ENCODE results near the gene TSPAN16.

Gene TSPAN16

GRCh38 chr19:11265177-11265784 lies 30.7 kb upstream of the TSPAN16 start:
- TF ChIP-seq CTCF (IDR thresholded peaks at IDR 0.05): no peak
- H3K27me3 Mint-ChIP-seq (ENCODE audit: low read depth, poor library complexity): peaks cover 10% of the 10 kb centered on the region
- H3K9me3 Mint-ChIP-seq: no peaks in the 10 kb centered on the region
- H3K4me3 Mint-ChIP-seq: peak overlapping the region; percentile 35
- DNase-seq: no peak
- H3K27ac Mint-ChIP-seq: peak overlapping the region; percentile 52
- peaks cover 38% of the 10 kb centered on the region for H3K4me1 Mint-ChIP-seq
- H3K36me3 Mint-ChIP-seq (ENCODE audit: low read depth): no peaks in the 10 kb centered on the region

GRCh38 chr19:11265785-11266236 lies 30.1 kb upstream of the TSPAN16 start:
- H3K27ac Mint-ChIP-seq: no peak overlapping the region
- DNase-seq: no peak
- H3K27me3 Mint-ChIP-seq (ENCODE audit: low read depth, poor library complexity): peaks cover 10% of the 10 kb centered on the region
- no peaks in the 10 kb centered on the region for H3K36me3 Mint-ChIP-seq (ENCODE audit: low read depth)
- TF ChIP-seq CTCF (IDR thresholded peaks at IDR 0.05): no peak
- no peaks in the 10 kb centered on the region for H3K9me3 Mint-ChIP-seq
- no peak overlapping the region for H3K4me3 Mint-ChIP-seq
- peaks cover 37% of the 10 kb centered on the region for H3K4me1 Mint-ChIP-seq

GRCh38 chr19:11267316-11268085 lies 28.5 kb upstream of the TSPAN16 start:
- H3K9me3 Mint-ChIP-seq: no peaks in the 10 kb centered on the region
- H3K36me3 Mint-ChIP-seq (ENCODE audit: low read depth): no peaks in the 10 kb centered on the region
- no peak for DNase-seq
- no peak overlapping the region for H3K4me3 Mint-ChIP-seq
- TF ChIP-seq CTCF (IDR thresholded peaks at IDR 0.05): no peak
- H3K27me3 Mint-ChIP-seq (ENCODE audit: low read depth, poor library complexity): peaks cover 15% of the 10 kb centered on the region
- H3K27ac Mint-ChIP-seq: peak overlapping the region; percentile 87
- H3K4me1 Mint-ChIP-seq: peaks cover 31% of the 10 kb centered on the region

- H3K4me1 Mint-ChIP-seq: peaks cover 31% of the 10 kb centered on the region
- H3K27ac Mint-ChIP-seq: peak overlapping the region; percentile 95
- no peak overlapping the region for H3K4me3 Mint-ChIP-seq
- H3K9me3 Mint-ChIP-seq: no peaks in the 10 kb centered on the region
- no peak for DNase-seq
- H3K36me3 Mint-ChIP-seq (ENCODE audit: low read depth): no peaks in the 10 kb centered on the region
- H3K27me3 Mint-ChIP-seq (ENCODE audit: low read depth, poor library complexity): peaks cover 19% of the 10 kb centered on the region
- no peak for TF ChIP-seq CTCF (IDR thresholded peaks at IDR 0.05)
These were observed 27.1 kb upstream of the TSPAN16 start for GRCh38 chr19:11268783-11269267.

GRCh38 chr19:11269408-11269807 lies 26.6 kb upstream of the TSPAN16 start:
- TF ChIP-seq CTCF (IDR thresholded peaks at IDR 0.05): no peak
- H3K36me3 Mint-ChIP-seq (ENCODE audit: low read depth): no peaks in the 10 kb centered on the region
- H3K4me3 Mint-ChIP-seq: no peak overlapping the region
- peak overlapping the region; percentile 95 for H3K27ac Mint-ChIP-seq
- H3K4me1 Mint-ChIP-seq: peaks cover 29% of the 10 kb centered on the region
- no peak for DNase-seq
- H3K9me3 Mint-ChIP-seq: no peaks in the 10 kb centered on the region
- peaks cover 19% of the 10 kb centered on the region for H3K27me3 Mint-ChIP-seq (ENCODE audit: low read depth, poor library complexity)

Measured in nephron progenitor cell (in vitro differentiated cells).